ENCODE measurements around the gene CHST8.

Gene CHST8

DNA sequence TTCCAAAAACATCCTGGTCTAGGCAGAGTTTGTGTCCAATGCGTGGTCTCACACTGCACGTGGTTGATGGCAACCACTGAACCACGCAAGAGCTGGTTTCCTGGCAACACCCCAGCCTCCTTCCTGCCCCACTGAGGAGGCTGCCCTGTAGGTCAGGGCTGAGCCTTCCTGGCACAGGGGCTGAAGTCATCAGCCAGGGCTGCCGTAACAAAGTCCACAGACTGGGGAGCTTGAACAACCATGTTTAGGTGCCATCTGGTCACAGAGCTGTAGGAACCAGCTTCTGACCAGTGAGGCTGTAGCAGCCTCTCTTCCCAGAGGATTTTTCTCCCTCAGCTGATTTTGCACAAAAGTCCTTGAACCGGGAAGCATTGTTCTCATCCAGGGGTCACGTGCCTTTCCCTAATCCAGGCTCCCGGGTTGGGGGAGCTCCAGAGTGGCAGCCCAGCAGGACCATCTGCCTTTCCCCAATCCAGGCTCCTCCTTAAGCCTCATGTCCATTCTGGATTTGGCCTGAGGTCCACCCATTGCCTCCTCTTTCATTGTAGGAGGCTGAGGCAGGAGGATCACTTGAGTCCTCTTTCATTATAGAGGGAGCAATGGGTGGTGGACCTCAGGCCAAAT, 53.9 kb downstream of the CHST8 start:
- DNase-seq, result no peak

DNA sequence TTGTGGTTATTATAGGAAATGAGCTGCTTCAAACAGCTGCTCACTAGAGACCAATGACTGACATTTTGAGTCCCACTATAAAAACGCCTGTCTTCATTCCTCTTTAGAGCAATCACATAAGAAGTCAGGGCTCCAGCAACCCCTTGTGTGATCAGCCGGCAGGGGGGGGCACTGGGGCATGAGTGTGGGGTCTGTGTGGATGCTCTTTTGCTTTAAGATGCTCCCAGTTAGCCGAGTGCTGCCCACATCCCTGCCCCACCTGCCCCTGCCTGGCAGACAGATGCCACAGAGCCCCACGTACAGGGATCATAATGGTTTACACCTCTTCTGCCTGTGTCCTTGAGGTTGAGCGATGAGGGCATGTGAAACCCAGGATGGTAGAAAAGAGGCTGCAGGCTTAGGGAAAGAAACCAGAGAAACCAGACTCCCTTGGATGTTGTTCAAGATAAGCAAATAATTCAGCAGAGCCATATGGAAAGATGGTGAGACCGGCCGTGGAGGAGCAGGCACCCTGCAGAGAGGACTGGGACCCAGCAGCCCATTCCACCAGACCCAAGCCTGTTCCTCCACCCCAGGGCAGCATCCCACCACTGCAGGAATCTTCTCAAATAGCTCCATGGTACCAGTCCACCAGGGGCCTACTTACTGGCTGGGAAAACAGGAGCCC, 55.4 kb downstream of the CHST8 start:
- no peak for DNase-seq

DNA sequence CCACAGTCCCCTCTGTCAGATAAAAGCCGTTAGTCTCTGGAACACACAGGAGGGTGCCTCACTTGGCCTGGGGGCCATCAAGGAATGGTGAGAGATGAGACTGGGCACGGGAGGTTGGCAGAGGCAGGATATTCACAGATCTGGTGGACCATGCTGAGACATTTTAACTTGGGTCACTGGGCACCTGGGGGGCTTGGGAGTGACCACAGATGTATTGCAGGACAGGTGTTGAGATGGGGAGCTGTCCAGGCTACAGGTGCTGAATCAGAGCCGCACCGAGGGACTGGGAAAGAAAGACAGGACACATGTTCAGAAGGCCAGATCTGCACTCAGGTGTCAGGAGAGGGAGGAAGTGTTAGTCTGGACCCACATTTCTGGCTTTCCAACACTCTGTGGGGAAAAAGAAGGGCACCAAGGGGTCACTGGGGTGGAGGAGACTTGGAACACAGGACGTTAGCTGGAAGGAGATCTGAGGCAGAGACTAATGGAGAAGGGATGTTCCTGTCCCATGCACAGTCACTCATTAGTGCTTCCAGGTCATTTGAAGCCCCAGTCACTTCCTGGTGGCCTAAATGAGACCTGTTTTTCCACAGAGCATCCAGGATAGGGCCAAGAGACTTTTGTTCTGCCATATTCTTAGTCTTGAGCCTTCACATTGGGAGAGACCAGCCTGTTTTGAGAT, 56.1 kb downstream of the CHST8 start:
- DNase-seq, result no peak

DNA sequence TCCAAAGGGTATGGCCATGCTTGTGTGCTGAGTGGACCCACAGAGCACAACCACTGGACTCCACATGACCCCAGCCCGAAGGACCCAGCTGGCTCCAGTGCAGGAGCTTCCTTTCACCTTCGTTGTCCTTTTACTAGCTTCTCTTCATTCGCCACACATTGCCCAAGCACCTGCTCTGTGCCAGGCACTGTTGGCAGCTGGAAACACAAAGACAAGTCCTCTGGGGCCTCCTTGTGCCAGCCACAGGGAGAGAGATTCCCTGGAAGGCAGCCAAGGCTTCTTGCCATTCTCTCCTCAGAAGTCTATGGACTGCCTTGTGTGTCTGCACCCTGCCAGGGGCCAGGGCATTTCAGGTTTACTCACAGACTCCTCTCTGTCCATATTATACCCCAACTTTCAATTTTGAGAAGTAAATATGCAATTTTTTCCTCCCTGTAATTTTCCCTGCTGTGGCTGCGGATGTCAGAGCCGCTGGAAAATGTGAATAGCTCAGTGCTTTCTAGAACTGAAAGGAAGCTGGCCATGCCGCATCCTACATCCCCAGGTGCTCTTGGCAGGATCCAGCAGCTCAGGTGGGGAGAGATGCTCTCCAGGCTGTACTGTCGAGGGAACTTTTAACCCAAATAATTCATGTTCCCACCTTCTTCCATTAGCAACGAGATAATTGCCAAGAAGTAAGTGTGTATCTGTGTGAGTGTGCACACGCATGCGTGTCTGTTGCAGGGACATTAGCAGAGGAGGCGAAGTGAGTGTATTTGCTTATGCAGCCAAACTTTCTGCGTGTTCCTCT, 57.2 kb downstream of the CHST8 start:
- no peak for DNase-seq

DNA sequence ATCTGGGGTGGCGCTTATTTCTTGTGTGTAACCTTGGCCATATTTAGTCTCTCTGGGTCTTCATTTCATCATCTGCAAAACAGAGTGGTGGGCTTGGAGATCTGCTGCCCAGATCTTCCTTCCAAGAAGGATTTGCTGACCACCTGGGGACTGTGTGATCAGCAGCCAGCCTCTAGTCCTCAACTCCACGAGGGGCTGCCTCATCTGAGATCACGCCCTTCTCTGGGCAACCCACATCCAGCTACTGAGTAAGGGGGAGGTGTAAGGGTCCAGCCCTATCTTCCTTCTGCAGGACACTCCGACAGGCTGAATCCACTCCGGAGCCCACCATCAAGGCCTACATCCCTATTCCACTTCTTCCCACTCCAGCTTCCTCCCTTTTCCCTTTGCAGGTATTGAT, 57.9 kb downstream of the CHST8 start:
- no peak for DNase-seq

DNA sequence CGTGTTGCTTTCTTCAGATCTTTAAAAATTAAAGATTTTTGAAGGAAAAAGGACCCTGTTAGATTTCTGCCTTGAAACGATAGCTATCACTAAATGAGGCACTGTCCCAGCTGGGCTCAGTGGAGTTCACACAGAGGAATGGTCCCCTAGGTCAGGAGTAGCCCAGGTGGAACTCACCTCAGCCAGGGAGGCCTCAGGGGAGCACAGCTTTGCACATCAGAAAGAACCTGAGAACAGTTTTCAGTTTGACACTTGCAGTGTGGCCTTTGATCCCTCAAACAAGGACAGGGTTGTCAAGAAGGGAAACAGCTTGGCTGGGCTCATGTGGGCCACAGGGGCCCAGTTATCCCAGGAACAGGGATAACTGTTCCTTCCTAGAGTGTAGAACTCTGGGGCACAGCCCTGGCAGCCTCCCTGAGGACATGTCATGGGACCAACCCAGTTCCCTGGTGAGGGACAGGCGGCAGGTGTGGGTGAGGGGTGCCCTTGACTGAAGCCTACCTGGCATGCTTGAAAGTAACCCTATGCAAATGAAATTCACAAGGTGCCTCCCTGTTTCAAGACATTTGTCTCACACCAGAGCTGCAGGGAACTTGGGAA, 59.4 kb downstream of the CHST8 start:
- DNase-seq, result no peak

DNA sequence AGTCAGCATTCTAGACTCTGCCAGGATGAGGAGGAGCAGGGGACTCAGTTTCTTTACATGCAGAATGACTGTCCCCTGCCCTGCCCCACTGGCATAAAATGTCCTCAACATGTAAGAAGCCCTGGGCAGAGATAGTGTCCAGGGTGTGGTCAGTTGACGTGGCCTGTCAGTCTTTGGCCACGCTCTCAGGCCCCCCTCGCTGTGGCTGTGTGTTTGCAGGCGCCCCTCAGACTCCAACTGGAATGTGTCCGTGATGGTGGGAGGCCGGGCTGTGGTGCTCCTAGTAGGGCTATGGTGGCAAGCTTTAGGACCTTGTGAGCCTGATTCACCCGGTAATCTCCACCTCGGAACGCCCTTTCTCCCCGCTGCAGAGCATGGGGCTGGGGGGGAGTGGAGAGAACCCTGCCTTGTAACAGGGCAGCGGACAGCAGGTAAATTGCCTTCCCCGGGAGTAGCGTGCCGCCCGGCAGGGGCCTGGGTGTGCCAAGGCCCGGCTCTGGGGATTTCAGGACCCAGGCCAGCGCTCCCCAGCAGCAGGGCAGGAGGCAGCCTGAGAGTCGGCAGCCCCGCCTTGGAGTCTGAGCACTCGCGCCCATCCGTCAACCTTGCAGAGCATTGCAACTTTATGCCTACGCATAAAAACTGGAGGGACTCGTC, 62.3 kb downstream of the CHST8 start:
- DNase-seq, result no peak

DNA sequence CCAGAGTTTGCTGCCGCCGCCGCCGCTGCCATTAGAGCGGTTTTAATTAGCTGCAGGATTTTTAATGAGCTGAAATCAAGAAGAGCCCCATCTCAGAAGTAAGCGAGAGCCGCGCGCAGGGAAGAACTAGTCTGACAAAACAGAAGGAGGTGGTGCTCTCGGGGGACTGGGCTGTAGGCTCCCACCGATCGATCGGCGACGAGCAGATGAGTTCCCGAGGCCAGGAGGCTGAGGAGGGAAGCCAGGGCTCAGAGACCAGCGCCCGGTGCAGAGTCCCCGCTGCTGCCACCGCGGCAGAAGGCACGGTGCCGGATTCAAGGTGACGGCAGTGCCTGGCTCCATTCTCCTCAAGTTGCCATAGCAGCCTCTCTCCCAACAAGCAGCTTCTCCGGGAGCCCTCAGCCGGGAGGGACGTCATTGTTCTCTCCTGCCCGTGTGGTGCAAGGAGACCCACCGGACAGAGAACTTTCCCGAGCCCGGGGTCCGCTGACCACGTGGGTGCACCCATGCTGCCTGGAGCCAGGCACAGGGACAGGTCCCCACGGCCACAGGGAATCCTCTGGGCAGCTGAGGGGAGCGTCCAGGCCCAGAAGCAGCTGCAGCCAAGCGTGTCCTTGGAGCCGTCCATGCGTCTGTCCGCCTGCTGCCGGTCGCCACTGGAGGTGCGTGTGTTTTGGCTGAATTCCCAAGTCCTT, 62.9 kb downstream of the CHST8 start:
- DNase-seq, result no peak

DNA sequence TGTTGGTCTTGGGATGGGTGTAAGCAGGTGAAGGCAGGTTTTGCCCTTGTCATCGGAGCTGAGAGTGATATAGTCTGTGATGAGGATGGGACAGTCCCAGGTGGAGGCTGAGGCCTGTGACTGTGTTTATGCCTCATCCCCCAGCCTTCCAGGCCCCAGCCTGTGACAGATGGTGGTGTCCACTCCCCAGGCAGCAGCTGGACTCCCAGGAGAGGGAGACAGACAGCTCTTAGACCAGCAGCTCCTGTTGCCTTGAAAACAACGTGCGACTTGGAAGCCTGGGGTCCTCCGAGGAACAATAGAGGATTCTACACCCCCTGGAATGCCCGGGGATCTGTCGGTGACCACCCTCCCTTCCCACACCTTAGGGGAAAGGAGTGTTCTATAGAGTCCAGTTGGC, 63.8 kb downstream of the CHST8 start:
- no peak for DNase-seq

DNA sequence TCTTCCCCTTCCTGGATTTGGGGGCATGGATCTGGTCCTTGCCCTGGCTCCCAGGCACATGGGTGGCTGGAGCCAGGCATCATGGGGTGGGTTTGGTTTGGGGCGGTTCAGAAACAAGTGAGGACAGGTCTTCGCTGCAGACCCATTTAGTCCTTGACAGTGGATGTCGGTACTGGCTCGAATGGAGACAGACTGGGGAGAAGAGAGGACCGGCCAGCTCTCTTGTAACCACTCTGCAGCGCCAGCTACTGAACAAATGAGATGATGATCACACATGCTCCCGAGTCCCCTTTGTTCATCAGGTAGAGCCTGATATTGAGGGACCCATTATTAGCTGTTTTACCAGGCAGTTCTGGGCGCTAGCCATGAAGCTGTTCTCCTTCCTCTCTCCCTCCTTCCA, 64.5 kb downstream of the CHST8 start:
- DNase-seq, result peak in 1 of 2 experiments; percentile 6

DNA sequence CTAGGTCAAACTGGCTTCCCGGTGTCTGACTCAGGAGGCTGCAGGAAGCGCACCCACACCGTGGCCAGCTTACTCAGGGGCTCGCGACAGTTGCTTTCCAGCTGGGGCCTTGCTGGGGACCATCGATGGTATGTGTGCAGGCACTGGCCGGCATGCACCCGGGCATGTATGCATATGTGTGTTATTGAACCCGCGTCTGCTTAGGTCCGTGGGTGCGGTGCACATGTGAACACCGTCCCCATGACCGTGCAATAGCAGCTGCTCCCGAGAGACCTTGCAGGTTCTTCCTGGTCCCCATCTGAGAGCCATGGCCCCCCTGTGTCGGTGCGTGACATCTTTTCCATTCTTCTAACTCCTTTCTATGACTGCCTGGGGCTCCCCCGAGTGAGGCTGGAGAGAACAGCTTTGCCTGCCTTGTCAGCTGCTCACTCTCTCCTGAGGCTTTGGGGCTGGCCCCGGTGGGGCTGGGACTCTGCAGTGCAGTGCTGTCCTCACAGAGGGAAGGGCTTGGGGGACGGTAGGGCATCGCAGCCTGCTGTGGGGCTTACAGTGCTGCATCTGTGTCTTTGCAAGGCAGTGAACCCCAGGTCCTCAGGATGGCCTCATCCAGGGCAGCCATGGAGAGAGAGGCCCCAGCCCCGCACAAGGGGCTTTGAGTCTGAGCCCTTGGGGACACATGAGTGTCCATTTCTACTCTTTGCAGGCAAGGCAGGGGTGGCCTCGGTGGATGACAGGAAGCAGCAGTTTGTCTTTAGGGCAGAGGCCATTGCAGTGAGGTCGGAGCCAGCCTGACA, 65.1 kb downstream of the CHST8 start:
- DNase-seq, result no peak

DNA sequence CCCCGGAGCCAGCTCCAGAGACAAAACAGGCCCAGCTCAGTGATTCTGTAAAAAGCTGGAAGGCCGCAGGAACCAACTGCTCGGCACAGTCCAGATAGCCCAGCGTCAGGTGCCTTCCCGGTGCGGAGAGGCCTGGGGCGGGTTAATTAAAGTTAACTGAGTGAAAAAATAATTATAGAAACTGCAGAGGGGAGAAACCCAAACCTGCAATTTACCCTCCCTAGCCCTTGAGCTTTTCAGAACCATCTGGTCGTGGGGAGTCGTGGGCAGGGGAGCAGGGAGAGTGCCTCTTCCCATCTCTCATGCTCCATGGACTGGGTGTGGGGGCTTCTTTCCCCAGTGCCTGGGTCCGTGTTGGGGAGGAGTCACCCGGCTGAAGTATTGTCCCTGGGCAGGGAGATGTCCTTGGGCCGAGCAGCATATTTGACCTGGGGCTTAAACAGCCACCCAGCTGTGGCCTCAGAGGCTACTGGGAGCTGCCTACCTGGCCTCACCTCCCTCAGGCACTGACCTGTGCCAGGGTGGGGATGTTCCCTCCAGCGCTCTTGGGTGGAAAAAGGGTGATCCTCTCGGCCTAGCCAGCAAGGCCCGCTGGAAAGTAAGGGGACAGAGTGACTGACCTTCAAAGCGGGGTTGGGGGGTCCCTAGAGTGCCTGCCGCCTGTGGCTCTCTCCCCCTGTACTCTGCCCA, 65.9 kb downstream of the CHST8 start:
- no peak for DNase-seq

DNA sequence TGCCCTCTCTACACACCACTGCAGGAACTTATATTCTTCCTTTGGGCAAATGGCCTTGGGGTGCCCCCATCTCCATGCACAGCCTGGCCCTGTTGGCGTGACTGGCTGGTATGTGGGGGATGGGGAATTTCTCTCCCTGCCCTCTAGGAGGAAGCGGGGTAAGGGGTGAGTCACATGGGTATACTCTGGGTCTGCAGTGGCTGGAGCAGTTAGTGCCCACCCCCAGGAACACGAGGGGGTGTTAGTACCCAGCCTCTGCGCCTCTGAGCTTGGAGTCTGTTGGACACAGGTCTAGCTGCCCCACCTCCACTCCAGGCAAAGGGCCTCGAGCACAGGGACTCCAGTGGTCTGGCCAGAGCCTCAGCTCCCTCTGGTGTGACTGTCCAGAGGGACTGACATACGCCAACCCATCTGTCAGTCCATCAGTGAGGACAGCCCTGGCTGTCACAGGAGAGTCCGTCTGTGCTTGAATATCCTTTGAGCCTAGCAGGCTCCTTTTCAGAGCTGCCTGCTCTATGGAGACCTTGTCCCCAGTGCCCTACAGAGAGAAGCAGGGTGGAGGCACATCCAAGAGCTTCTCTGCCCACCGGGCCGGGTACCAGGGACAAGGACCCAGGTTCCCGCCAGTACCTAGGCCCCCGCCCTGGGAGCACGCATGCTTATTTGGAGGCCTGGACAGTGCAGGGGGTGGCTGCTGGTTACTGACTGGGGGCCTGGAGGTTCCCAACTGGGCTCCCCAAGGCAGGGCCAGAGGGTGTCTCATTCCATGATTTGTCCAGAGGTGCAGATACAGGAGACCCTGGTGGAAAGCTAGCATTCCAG, 66.6 kb downstream of the CHST8 start:
- no peak for DNase-seq

DNA sequence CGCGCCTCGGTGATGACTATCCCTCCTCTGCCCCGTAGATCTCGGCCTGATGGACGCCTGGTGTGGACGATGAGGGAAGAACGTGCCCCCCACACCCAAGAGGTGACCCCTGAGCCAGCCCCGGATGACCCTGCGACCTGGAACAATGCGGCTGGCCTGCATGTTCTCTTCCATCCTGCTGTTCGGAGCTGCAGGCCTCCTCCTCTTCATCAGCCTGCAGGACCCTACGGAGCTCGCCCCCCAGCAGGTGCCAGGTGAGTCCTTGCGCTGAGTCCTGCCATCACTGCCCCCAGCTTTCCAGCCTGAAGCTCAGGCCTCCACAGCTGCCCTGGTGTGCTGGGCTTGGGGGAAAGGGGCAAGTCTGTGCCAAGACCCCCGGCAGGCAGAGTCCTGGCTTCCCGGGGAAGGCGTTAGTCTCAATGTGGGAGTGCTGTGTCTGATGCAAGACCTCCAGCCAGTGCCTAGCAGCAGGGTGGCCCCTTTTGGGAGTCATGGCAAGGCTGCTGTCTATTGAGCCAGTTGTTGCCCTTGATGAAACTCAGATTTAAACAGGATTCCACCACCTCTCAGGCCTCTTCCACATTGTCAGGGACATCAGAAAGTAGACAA, 67.5 kb downstream of the CHST8 start:
- no peak for DNase-seq

DNA sequence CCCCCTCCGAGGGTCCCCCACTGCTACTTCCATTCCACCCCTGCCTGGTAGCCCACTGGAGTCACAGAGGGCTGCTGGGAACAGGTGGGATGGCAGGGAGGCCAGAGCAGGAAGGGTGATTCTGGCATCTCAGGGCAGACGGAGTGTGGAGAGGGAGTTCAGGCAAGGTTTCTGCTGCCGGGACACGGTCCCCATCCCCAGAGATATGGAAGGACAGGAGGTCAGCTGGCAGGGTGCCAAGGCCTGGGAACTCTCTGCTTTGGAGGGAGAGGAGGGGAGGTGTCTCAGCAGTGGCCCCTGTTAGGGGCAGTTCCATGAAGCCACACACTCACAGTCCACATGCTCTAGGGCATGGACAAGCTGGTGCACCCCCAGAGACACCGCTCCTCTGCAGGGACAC, 68.1 kb downstream of the CHST8 start:
- DNase-seq, result no peak

DNA sequence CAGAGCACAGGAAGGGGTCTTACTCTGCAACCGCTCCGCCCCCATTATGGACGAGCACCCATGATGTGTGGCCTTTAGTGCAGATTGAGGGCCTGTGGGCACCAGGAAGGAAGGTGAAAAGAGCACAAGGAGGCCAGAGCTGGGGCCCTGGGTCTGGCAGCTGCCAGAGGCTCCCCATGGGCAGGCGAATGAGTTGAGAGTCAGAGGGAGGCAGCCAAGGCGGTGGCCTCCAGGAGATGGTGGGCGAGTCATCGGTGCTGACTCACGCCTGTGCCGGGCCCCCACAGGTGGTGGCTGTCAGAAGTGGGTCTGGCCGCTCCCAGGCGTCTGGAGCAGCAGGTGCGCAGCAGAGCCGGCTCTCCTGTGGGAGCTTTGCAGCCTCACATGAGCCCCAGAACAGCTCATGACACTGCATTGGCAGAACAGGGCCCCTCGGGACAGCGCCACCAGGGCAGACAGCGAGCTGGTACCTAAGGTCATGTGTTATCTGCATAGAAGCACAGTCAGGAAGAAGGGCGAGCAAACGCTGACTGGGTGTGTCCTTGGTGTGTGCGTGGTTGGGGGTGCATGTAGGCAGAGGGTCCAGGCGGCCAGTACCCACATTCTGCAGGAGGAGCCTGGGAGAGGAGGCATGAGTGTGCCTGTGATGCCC, 68.8 kb downstream of the CHST8 start:
- DNase-seq, result no peak

DNA sequence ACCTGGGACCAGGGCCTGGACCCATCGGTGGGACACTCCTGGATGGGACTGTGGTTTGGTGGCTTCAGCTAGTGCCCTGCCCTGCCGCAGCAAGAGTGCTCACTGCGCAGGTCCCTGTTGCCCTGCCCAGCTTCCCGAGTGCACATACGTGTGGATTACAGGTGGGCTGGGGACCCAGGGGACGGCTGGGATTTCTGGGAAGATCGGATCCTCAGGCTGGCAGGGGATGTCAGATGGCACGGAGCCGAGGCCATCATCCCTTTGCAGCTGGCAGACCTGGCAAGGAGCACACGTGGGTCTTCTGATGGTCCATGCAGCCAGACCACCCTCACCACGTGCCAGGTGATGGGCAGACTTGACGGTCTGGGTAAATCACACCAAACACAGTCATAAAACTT, 69.3 kb downstream of the CHST8 start:
- DNase-seq, result no peak

DNA sequence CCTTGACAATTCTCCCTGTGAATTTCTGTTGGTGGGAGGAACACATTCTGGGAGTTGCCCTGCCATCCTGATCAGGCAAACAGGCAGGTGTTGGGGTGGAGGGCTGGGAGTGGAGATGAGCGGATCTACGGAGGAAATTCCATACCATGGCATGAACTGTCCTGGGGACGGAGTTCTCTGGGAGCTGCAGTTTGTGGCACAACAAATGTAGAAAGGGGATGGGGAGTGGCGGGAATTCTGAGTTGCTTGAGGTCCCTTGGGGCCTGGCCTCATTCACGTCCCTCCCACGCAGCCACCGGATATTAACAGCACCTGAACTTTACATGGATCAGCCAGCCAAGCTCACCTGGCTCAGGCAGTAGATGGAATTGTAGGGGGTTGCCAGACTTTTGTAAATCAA, 70.0 kb downstream of the CHST8 start:
- DNase-seq, result no peak

DNA sequence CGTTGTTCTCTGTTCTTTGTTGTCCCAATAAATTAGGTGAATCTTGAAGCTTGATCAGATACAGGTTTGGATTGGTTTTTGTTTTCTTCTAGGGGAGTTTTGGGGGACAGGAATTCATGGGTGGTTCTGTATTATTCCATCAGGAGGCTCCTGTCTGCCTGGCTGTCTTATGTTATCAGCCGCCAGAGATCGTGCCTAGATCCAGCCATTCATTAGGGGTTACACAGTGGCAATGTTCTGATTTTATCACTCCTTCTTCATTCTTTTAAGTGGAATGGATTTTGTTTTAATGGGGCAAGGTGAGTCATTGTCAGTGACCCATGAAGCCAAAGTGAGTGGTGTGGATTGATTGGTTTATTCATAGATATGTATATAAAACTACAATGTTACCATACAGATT, 71.9 kb downstream of the CHST8 start:
- no peak for DNase-seq

Data from cerebellar nuclear complex (tissue), 1 donor.